SK-N-SH (cell line): ENCODE measurements around the gene DOCK10. TPM values are rescaled to one million over a fixed set of nuclear protein-coding genes. Genes with fewer than 3 reads are reported as not detected.

Experiments used
- CTCF ChIA-PET: fragments of 300-600, 350-600 bp; formaldehyde crosslinking; extraction: SDS; loops from one replicate; lab custom pipeline; 2021; lab: Yijun Ruan, JAX
- POLR2A ChIA-PET: fragments of 350-600 bp; sonication (Branson Sonifier 250); formaldehyde crosslinking; extraction: SDS; loops from one replicate; lab custom pipeline; 2020; ENCODE audit warnings: antibody characterized with exemption, inconsistent platforms; lab: Yijun Ruan, JAX
- DNase-seq: peaks from one replicate; pipeline ENCODE4 v3.0.0; 2012
- H2AFZ ChIP-seq: fragments of 200-600 bp; sonication (generic); 2 replicates; pipeline ENCODE4 v1.8.1; 2016; ENCODE audit warnings: antibody characterized with exemption, mild to moderate bottlenecking, low read depth
- H3F3A ChIP-seq: fragments of 200-600 bp; sonication (generic); replicated peaks from 2 replicates; pipeline ENCODE3; 2016; ENCODE audit warnings: antibody characterized with exemption, mild to moderate bottlenecking; ENCODE audit not compliant: insufficient read depth
- H3K27ac ChIP-seq, 2 experiments: fragments of 200-500 bp in 1 of 2; fragments of 200-600 bp in 1 of 2; sonication (Bioruptor generic) in 1 of 2; sonication (generic), shearing (Covaris generic) in 1 of 2; 2 replicates each; pipeline versions ENCODE4 v1.5.1 to v1.6.1; 2014 to 2016; ENCODE audit warnings: low read depth in 2 of 2, inconsistent platforms in 1 of 2, low read length in 1 of 2, mild to moderate bottlenecking in 1 of 2, mixed read lengths in 1 of 2
- H3K27me3 ChIP-seq: fragments of 200-600 bp; sonication (generic), shearing (Covaris generic); 2 replicates; pipeline ENCODE4 v1.6.1; 2016; ENCODE audit warnings: mixed run types; ENCODE audit not compliant: insufficient read depth
- H3K36me3 ChIP-seq, 2 experiments: fragments of 200-500 bp in 1 of 2; fragments of 200-600 bp in 1 of 2; sonication (Bioruptor generic) in 1 of 2; sonication (generic) in 1 of 2; replicated peaks in 1 of 2; 2 replicates each; pipeline versions ENCODE3 to v1.5.1; 2014 to 2016; ENCODE audit warnings: low read length in 1 of 2, mild to moderate bottlenecking in 1 of 2; ENCODE audit not compliant: insufficient read depth in 2 of 2, control insufficient read depth in 1 of 2
- H3K4me1 ChIP-seq, 2 experiments: fragments of 200-500 bp in 1 of 2; fragments of 200-600 bp in 1 of 2; sonication (Bioruptor generic) in 1 of 2; sonication (generic), shearing (Covaris generic) in 1 of 2; 2 replicates each; pipeline versions ENCODE4 v1.5.1 to v1.6.1; 2014 to 2016; ENCODE audit warnings: low read depth in 1 of 2, low read length in 1 of 2, mixed run types in 1 of 2; ENCODE audit not compliant: insufficient read depth in 2 of 2, control insufficient read depth in 1 of 2
- H3K4me2 ChIP-seq: fragments of 200-600 bp; sonication (generic), shearing (Covaris generic); 2 replicates; pipeline ENCODE4 v1.6.1; 2017; ENCODE audit warnings: mixed run types
- H3K4me3 ChIP-seq, 2 experiments: fragments of 200-500 bp in 1 of 2; fragments of 200-600 bp in 1 of 2; sonication (Bioruptor generic) in 1 of 2; sonication (generic), shearing (Covaris generic) in 1 of 2; 2 replicates each; pipeline versions ENCODE4 v1.5.1 to v1.8.1; 2014 to 2016; ENCODE audit warnings: low read depth in 2 of 2, inconsistent platforms in 1 of 2, low read length in 1 of 2, mild to moderate bottlenecking in 1 of 2, mixed read lengths in 1 of 2, moderate library complexity in 1 of 2
- H3K79me2 ChIP-seq: fragments of 200-600 bp; sonication (generic); 2 replicates; pipeline ENCODE4 v1.8.1; 2017; ENCODE audit warnings: mild to moderate bottlenecking; ENCODE audit not compliant: insufficient read depth
- H3K9ac ChIP-seq: fragments of 200-600 bp; sonication (generic); 2 replicates; pipeline ENCODE4 v1.6.1; 2017; ENCODE audit warnings: mixed run types
- H3K9me2 ChIP-seq: fragments of 200-600 bp; sonication (generic); 2 replicates; pipeline ENCODE4 v1.6.1; 2017; ENCODE audit warnings: mixed run types
- H3K9me3 ChIP-seq: fragments of 200-600 bp; sonication (generic); 2 replicates; pipeline ENCODE4 v1.6.1; 2017; ENCODE audit warnings: mixed run types, mild to moderate bottlenecking, moderate library complexity
- H4K20me1 ChIP-seq: fragments of 200-600 bp; sonication (generic); 2 replicates; pipeline ENCODE4 v1.6.1; 2017; ENCODE audit warnings: mild to moderate bottlenecking, mixed run types; ENCODE audit not compliant: insufficient read depth
- ELF1 ChIP-seq: IDR thresholded peaks from 2 replicates; pipeline ENCODE4 v1.4.0; 2012
- EZH2phosphoT487 ChIP-seq: fragments of 200-600 bp; sonication (generic); IDR thresholded peaks from 2 replicates; pipeline ENCODE4 v1.6.1; 2017; ENCODE audit warnings: low read depth, mixed run types, mild to moderate bottlenecking, antibody characterized with exemption, moderate library complexity, borderline replicate concordance
- GABPA ChIP-seq: IDR thresholded peaks from 2 replicates; pipeline ENCODE4 v1.4.0; 2012; ENCODE audit warnings: low read depth, mild to moderate bottlenecking
- IRF3 ChIP-seq: fragments of 150-350 bp; IDR thresholded peaks from 2 replicates; pipeline ENCODE4 v1.6.1; 2016; ENCODE audit warnings: mild to moderate bottlenecking, low read depth, low read length
- MEF2A ChIP-seq: IDR thresholded peaks from 2 replicates; pipeline ENCODE4 v1.4.0; 2012; ENCODE audit warnings: low read depth, borderline replicate concordance
- NFIC ChIP-seq: IDR thresholded peaks from 2 replicates; pipeline ENCODE4 v1.4.0; 2012; ENCODE audit warnings: borderline replicate concordance
- PBX3 ChIP-seq: IDR thresholded peaks from 2 replicates; pipeline ENCODE4; 2012
- RAD21 ChIP-seq: IDR thresholded peaks from 2 replicates; pipeline ENCODE4 v1.6.1; 2012; ENCODE audit warnings: mild to moderate bottlenecking, low read length
- RCOR1 ChIP-seq: fragments of 150-350 bp; IDR thresholded peaks from 2 replicates; pipeline ENCODE4 v1.6.1; 2017; ENCODE audit warnings: antibody characterized with exemption, low read length
- USF1 ChIP-seq: IDR thresholded peaks from 2 replicates; pipeline ENCODE4 v1.4.0; 2012; ENCODE audit warnings: low read depth, borderline replicate concordance
- WGBS: methylation state at CpG from one replicate; pipeline ENCODE4 v1.1.6; 2017; ENCODE audit warnings: low lambda C conversion rate; 5-methylcytosine and 5-hydroxymethylcytosine counted together
- polyA plus RNA-seq, 3 experiments: library from polyadenylated mRNA; depleted of rRNA; stranded (reverse); fragments of >200 nt; gene quantifications; 2 replicates each; pipeline ENCODE4 v1.2.3, GENCODE V29; 2012

DOCK10 gene
- polyA plus RNA-seq, 1 of the 3 experiments (the other 2 are of a cell fraction) = 24.1 TPM

GRCh38 chr2:224799691-224800090 lies 242.6 kb downstream of the DOCK10 start:
- Histone ChIP-seq H3F3A (peaks cover 9% of the 10 kb centered on the region), H3K4me1 (no peaks in the 10 kb centered on the region), H3K9ac (no peak overlapping the region), H3K36me3 (peaks cover 63 to 80% of the 10 kb centered on the region in 2 experiments), H3K9me3 (no peaks in the 10 kb centered on the region), H2AFZ (no peak overlapping the region), H3K4me3 (no peak overlapping the region), H4K20me1 (no peaks in the 10 kb centered on the region), H3K4me2 (no peak overlapping the region), H3K79me2 (no peaks in the 10 kb centered on the region), H3K9me2 (no peaks in the 10 kb centered on the region), H3K27ac (no peak overlapping the region), H3K27me3 (no peaks in the 10 kb centered on the region)
- CTCF ChIA-PET = interaction anchor here (0.6 kb wide), 1 partner anchor 21 kb away, joined by 3 read pairs; no protein-coding TSS in a partner anchor
- POLR2A ChIA-PET = no interaction called here
- WGBS = 71% methylated on average over 1 of the region's 1 CpG
- DNase-seq = no peak
- no peak for TF ChIP-seq EZH2phosphoT487
- TF ChIP-seq IRF3 = no peak
- no peak for TF ChIP-seq RCOR1
- no peak for TF ChIP-seq RAD21
- TF ChIP-seq, all 33 proteins: peak for 0

- H3K4me2 ChIP-seq = no peak overlapping the region
- no peak overlapping the region for H2AFZ ChIP-seq
- POLR2A ChIA-PET = no interaction called here
- CTCF ChIA-PET = interaction anchor here (0.6 to 0.9 kb wide), 2 partner anchors 19 to 219 kb away, joined by 3 read pairs; no protein-coding TSS in a partner anchor
- H3K9me2 ChIP-seq = no peaks in the 10 kb centered on the region
- H3K9ac ChIP-seq = no peak overlapping the region
- H4K20me1 ChIP-seq = no peaks in the 10 kb centered on the region
- H3K9me3 ChIP-seq = no peaks in the 10 kb centered on the region
- peaks cover 69 to 80% of the 10 kb centered on the region in 2 experiments for H3K36me3 ChIP-seq
- no peak for TF ChIP-seq NFIC
- no peak for TF ChIP-seq GABPA
- TF ChIP-seq USF1 = no peak
- no peak for TF ChIP-seq ELF1
- no peak for TF ChIP-seq PBX3
- no peak for TF ChIP-seq MEF2A
- H3K4me3 ChIP-seq = no peak overlapping the region
- H3K4me1 ChIP-seq = no peaks in the 10 kb centered on the region
- H3K27me3 ChIP-seq = no peaks in the 10 kb centered on the region
- peaks cover 10% of the 10 kb centered on the region for H3F3A ChIP-seq
- no peaks in the 10 kb centered on the region for H3K79me2 ChIP-seq
- WGBS = 98% methylated on average over 2 of the region's 2 CpGs
- no peak for DNase-seq
- H3K27ac ChIP-seq = no peak overlapping the region
These were observed 244.1 kb downstream of the DOCK10 start for GRCh38 chr2:224798180-224798579.
